HG03460 (cell line): Measurements from ENCODE around the gene TAS1R3.

Source experiments
- ATAC-seq: cut with Tn5 transposase; IDR thresholded peaks from one replicate; pipeline ENCODE4 v1.9.1; 2021; ENCODE audit not compliant: unreplicated experiment

The TAS1R3 gene

GRCh38 chr1:1335792-1336248 lies 4.7 kb downstream of the TAS1R3 start:
- ATAC-seq = no peak

GRCh38 chr1:1336446-1336845 lies 5.4 kb downstream of the TAS1R3 start:
- no peak for ATAC-seq

DNA sequence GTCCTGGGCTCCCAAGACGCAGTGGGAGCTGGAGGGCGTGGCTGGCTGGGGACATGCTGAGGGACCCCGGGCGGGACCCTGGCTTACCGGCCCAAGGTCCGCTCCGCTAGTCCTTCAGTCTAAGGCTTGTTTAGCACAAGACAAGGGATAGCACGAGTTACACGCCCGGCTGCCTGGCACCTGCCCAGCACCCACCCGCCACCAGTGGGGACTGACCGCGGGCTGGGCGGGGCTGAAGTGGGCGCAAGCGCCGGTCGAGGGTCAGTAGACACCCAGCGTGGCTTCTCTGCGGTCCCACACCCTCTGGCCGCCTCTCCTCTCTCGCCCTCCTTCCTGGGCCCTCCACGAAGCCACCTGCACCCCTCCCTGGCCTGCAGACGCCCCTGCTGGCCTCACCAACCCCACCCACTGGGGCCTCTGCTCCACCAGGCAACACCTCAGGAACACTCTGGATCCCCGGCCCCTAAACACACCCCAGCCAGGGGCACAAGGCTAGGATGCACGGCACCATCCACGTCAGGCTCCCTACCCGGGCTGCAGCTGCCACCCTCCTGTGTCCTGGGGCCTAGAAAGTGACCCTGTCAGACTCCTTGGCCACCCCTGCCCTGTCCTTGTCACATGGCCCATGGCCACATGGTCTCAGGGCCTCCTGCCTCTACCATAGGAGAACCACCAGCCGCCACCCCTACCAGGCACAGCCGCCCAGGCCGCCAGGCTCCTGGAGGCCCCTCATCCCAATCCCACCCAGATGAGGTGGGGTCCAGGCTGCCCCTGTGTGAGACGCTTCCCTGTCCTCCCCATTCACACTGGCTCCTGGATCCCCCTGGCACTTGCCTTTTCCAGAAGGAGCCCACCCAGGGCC lies 6.1 kb downstream of the TAS1R3 start:
- no peak for ATAC-seq

- ATAC-seq = no peak
Observed at GRCh38 chr1:1337793-1338147, 6.7 kb downstream of the TAS1R3 start.

- no peak for ATAC-seq
Observed at GRCh38 chr1:1338278-1338677, 7.2 kb downstream of the TAS1R3 start.

DNA sequence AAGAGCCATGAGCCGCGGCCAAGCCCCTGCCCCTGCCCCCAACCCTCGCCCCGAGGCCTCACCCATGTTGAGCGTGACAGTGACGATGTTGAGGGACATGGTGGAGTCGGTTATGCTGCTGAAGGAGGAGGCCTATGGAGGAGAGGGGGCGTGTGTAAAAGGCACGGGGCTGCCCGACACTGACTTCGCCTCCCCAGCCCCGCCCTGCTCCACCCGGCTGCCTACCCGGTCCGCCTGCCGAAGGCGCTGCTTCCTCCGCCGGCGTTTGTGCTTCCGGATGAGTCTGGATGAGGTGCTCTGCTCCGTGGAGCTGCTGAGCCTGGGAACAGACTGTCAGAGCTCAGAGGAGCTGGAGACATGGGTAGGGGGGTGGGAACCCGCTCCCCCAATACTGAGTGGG lies 9.1 kb downstream of the TAS1R3 start:
- ATAC-seq = no peak

- ATAC-seq = no peak
Observed at GRCh38 chr1:1340791-1341548, 9.9 kb downstream of the TAS1R3 start.

GRCh38 chr1:1341549-1342021 lies 10.5 kb downstream of the TAS1R3 start:
- no peak for ATAC-seq

DNA sequence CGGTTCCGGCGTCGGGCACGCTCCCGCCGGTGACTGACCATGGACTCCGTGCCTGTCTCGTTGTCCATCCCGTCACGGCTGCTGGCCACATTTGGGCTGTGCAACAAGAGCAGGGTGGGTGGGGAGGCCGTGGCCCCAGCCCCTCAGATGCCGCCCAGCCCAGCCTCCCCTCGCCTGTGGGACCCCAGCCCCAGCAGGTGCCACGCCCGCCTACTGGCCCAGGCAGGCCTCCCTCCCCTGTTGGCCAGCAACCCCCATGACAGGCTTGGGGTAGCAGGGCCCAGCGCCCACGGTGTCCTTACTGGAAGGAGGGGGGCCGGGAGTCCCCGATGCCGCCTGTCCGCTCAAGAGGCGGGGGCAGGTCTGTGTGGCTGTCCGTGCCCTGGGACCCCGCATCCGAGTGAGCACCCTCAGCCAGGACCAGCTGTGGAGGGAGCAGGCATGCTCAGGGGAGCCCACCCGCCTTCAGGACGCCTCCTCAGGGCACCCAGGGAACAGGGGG lies 11.0 kb downstream of the TAS1R3 start:
- ATAC-seq = no peak

- no peak for ATAC-seq
Observed at GRCh38 chr1:1342584-1343115, 11.6 kb downstream of the TAS1R3 start.

GRCh38 chr1:1343811-1344421 lies 12.8 kb downstream of the TAS1R3 start:
- no peak for ATAC-seq

GRCh38 chr1:1344655-1345361 lies 13.7 kb downstream of the TAS1R3 start:
- ATAC-seq = no peak

DNA sequence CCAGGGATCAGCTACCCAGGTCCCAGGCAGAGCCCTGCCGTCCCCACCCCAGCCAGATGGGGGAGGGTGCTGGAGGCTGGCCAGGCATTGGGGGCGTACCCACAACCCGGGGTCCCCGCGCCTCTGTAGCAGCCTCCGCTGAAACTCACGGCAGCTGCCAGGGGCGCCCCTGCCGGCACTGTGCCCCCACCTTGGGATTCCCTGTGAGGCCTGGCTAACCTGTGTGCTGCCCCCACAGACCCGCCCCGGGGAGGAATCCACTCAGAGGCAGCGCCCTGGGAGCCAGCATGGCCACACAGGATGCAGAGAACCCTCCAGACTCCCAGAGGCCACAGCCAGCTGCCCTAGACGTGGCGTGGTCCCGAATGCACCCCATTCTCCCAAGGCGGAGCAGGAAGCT lies 14.3 kb downstream of the TAS1R3 start:
- ATAC-seq = no peak

DNA sequence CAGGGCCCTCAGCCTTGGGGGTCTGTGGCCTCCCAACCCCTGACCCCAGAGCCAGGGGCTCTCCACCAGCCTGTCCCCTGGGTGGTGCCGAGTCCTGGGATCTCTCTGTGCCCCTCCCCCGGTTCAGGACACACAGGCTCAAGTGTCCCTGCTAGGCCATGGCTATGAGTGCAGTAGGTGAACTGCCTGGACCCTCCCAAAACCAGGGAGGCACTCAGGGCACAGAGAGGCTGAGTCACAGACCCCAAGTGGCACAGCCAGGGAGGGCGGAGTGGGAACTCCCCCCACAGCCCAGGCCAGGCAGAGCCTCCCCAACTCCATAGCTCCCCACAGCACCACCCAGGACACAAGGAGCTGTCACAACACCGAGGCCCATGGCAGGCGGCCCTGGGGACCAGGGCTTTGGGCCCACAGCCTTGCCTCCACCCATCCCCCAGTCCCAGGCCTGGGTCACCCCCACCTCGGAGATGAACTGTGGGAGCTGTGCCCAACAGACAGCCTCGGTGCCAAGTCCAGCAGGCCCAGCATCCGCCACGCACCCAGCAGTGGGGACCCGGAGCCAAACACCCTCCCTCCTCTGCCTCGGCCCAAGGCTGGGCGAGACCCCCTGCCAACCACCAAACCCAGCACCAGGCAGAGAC lies 14.9 kb downstream of the TAS1R3 start:
- no peak for ATAC-seq

DNA sequence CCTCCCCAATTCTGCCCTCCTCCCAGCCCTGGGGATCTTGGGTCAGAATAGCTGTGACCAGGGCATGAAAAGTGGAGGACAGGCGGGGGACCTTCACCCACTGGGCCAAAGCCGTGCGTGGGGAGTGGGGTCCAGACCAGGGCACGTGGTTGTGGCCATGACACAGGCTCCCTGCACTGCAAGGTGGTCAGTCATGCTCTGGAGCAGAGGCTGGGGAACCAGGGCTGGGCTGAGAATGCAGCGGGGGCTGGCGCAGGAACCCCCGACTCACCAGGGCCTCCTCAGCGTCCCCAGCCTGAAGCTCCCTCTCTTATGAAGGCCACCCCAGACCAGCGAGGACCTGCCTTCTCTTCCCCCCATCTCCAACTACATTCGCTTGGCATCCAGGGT lies 15.4 kb downstream of the TAS1R3 start:
- ATAC-seq = no peak

- no peak for ATAC-seq
Observed at GRCh38 chr1:1347026-1347595, 16.0 kb downstream of the TAS1R3 start.

GRCh38 chr1:1347663-1348419 lies 16.8 kb downstream of the TAS1R3 start:
- ATAC-seq = no peak

DNA sequence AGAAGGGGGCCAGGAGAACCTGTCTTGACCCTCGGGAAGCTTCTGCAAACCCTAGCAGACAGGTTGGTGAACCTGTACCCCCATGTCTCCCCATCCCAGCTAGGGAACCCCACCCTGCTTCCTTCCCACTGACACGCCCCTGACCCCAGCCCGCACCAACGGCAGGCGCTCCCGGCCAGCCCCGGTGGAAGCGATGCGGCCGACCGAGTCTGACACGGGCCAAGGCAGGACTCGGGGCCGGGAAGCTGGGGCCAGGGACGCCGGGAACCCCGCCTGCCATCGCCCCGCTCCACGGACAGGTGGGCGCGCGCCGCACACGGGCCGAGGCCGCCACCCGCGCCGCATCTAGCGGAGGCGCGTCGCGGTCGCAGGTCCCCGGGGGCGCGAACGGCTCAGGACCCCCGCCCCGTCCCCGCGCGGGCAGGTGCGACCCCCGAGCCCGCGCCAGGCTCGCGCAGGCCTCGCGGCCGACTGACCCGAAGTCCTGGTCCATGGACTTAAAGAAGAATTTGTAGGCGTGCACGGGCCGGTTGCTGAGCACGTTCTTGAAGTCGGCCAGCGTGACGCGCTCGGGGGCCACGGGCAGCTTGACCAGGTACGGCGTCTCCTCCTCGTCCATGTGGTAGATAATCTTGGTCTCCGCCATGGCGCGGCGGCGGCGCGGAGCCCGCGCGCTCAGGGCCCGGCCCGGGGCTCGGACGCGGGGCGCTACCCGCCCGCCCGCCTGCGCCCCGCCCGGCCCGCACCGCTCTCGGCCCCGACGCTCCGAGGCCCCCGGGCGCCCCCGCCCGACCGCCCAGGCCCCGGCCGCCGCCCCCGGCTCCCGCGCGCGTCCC lies 17.6 kb downstream of the TAS1R3 start:
- peak; percentile 30 for ATAC-seq
